Calu3 (cell line): ENCODE measurements around the gene RBM47. TPM values are rescaled to one million over a fixed set of nuclear protein-coding genes. Genes with fewer than 3 reads are reported as not detected.

Experiments used
- BruUV-seq: library from RNA; stranded (reverse); fragments of 400-500 nt; replicated peaks from 2 replicates; lab custom pipeline; 2021; lab: Mats Ljungman, UMichigan
- CTCF ChIA-PET: fragments of 300-600 bp; sonication (Branson Sonifier 250); formaldehyde crosslinking; loops from one replicate; lab custom pipeline; 2022; ENCODE audit warnings: antibody characterized with exemption; lab: Charles Lee
- DNase-seq: peaks from one replicate; pipeline ENCODE4 v3.0.0; 2022
- H3K27ac Mint-ChIP-seq: one replicate; pipeline ENCODE4 v1.8.0; 2022; ENCODE audit warnings: mixed read lengths; ENCODE audit not compliant: unreplicated experiment
- H3K27me3 Mint-ChIP-seq: one replicate; pipeline ENCODE4 v1.8.0; 2022; ENCODE audit warnings: mixed read lengths; ENCODE audit not compliant: unreplicated experiment
- H3K36me3 Mint-ChIP-seq: one replicate; pipeline ENCODE4 v1.8.0; 2022; ENCODE audit warnings: mild to moderate bottlenecking, moderate library complexity, mixed read lengths; ENCODE audit not compliant: insufficient read depth, unreplicated experiment
- H3K4me1 Mint-ChIP-seq: one replicate; pipeline ENCODE4 v1.8.0; 2022; ENCODE audit warnings: mild to moderate bottlenecking, low read depth, mixed read lengths; ENCODE audit not compliant: unreplicated experiment
- H3K4me3 Mint-ChIP-seq: one replicate; pipeline ENCODE4 v1.8.0; 2022; ENCODE audit warnings: mild to moderate bottlenecking, low read depth, moderate library complexity, mixed read lengths; ENCODE audit not compliant: unreplicated experiment
- H3K9me3 Mint-ChIP-seq: one replicate; pipeline ENCODE4 v1.8.0; 2022; ENCODE audit warnings: low read depth, mixed read lengths; ENCODE audit not compliant: unreplicated experiment
- CTCF ChIP-seq: fragments of 200-600 bp; IDR thresholded peaks from one replicate; pipeline ENCODE4 v1.8.0; 2022; ENCODE audit warnings: antibody characterized with exemption; ENCODE audit not compliant: unreplicated experiment
- intact Hi-C: fragments of 100-400 bp; cut with micrococcal nuclease; formaldehyde crosslinking; loops from one replicate; pipeline ENCODE4 v1.10.0; 2022; ENCODE audit not compliant: unreplicated experiment
- total RNA-seq: library from RNA; stranded (reverse); gene quantifications from 2 replicates; pipeline ENCODE4 v1.2.3, GENCODE V29; 2022

RBM47 gene
- total RNA-seq, 1 experiment from 2014 or later: 86.6 TPM

DNA sequence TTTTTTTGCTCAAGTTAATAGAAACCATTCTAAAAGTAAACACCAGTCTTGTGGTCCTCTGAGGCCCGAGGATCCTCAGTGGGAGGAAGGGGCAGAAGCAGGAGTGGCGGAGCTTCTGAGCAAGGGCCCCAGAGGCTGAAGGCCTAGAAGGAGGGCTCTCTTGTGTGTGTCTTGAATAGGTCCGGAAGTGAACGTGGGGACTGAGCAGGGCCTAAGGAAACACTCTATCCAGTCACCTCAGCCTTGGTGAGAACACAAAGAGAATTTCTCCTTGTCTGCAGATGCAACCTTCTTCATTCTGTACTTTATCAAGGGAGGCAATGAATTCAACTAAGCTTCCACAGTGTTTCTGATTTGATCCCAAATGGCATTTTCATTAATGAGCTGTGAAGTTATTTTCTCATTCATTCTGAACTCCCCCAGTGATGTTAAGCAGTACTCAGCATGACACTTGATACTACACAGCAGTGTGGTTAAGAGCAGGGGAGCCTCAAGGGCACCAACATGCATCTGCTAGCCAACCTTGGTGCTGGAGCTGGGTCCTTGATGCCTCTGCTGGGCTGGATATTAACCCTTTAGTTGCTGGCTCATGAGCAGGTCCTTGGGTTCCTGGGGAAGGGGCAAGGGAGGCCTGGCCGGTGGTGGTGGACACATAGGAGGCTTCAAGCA lies 64.7 kb downstream of the RBM47 start:
- BruUV-seq: no TSS peak
- CTCF ChIA-PET: no interaction called here
- H3K36me3 Mint-ChIP-seq: peaks cover 29% of the 10 kb centered on the region
- no peak overlapping the region for H3K4me3 Mint-ChIP-seq
- no peaks in the 10 kb centered on the region for H3K27me3 Mint-ChIP-seq
- H3K9me3 Mint-ChIP-seq: no peaks in the 10 kb centered on the region
- H3K4me1 Mint-ChIP-seq: peaks cover 49% of the 10 kb centered on the region
- no peak for DNase-seq
- no peak for TF ChIP-seq CTCF
- H3K27ac Mint-ChIP-seq: peak overlapping the region; percentile 30
- intact Hi-C loops: loop anchor here (5.0 kb wide), 1 partner anchor 57 kb away; no protein-coding TSS in a partner anchor

DNA sequence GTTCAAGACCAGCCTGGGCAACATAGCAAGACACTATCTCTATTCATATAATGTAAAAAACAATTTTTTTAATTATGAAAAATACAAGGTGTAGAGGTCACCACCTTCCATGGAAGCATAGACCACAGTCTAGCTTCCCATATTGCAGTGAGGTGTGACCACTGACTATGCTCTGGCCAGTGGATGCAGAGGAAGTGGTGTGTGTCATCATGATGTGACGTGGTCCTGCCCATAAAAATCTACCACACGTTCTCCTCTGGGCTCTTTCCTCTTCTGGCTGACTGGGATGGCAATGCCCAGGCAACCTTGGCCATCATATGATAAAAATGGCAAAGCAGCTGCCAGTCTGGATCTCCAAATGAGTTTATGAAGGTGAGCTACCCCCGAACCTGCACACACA lies 65.7 kb downstream of the RBM47 start:
- intact Hi-C loops: loop anchor here (5.0 kb wide), 1 partner anchor 58 kb away; no protein-coding TSS in a partner anchor
- Mint-ChIP-seq H3K27me3 (no peaks in the 10 kb centered on the region), H3K9me3 (no peaks in the 10 kb centered on the region), H3K36me3 (peaks cover 28% of the 10 kb centered on the region), H3K27ac (no peak overlapping the region), H3K4me1 (peaks cover 53% of the 10 kb centered on the region), H3K4me3 (no peak overlapping the region)
- BruUV-seq: no TSS peak
- no peak for TF ChIP-seq CTCF
- DNase-seq: no peak
- CTCF ChIA-PET: interaction anchor here (0.9 to 1.9 kb wide), 3 partner anchors 13 to 59 kb away, joined by 3 to 6 read pairs (median 4); no protein-coding TSS in a partner anchor

DNA sequence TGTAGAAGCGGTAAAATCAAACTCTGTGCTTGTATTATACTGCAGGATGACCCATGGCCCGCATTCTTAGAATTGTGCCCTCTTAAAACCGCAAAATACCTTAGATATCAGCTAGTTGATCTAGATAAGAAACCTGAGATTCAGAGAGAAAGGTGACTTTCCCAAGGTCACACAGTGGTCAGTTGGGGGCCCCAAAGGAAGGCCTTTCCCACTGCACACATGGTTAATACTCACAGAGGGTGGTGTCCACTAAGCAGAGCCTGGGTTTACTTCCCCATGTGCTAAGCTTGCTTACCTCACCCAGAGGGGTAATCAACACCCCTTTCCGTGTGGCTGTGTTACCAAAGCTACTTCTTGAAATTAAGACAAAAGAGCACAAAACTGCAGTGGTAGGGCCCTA lies 66.3 kb downstream of the RBM47 start:
- intact Hi-C loops: loop anchor here (5.0 kb wide), 1 partner anchor 59 kb away; no protein-coding TSS in a partner anchor
- TF ChIP-seq CTCF: no peak
- peak overlapping the region; percentile 34 for H3K4me3 Mint-ChIP-seq
- peaks cover 53% of the 10 kb centered on the region for H3K4me1 Mint-ChIP-seq
- CTCF ChIA-PET: interaction anchor here (0.9 to 1.9 kb wide), 3 partner anchors 13 to 59 kb away, joined by 3 to 6 read pairs (median 4); no protein-coding TSS in a partner anchor
- H3K9me3 Mint-ChIP-seq: no peaks in the 10 kb centered on the region
- no peaks in the 10 kb centered on the region for H3K27me3 Mint-ChIP-seq
- peak; percentile 49 for DNase-seq
- peaks cover 23% of the 10 kb centered on the region for H3K36me3 Mint-ChIP-seq
- BruUV-seq: no TSS peak
- peak overlapping the region; percentile 61 for H3K27ac Mint-ChIP-seq

- no peaks in the 10 kb centered on the region for H3K27me3 Mint-ChIP-seq
- no peak for DNase-seq
- peaks cover 23% of the 10 kb centered on the region for H3K36me3 Mint-ChIP-seq
- TF ChIP-seq CTCF: no peak
- BruUV-seq: no TSS peak
- H3K4me1 Mint-ChIP-seq: peaks cover 53% of the 10 kb centered on the region
- CTCF ChIA-PET: interaction anchor here (0.7 to 1.9 kb wide), 3 partner anchors 12 to 256 kb away, joined by 3 to 6 read pairs (median 4); no protein-coding TSS in a partner anchor
- intact Hi-C loops: loop anchor here (5.0 kb wide), 1 partner anchor 60 kb away; no protein-coding TSS in a partner anchor
- no peaks in the 10 kb centered on the region for H3K9me3 Mint-ChIP-seq
- peak overlapping the region; percentile 30 for H3K4me3 Mint-ChIP-seq
- H3K27ac Mint-ChIP-seq: no peak overlapping the region
Measured at GRCh38 chr4:40562681-40563080, 67.0 kb downstream of the RBM47 start.
